H9 (cell line): ENCODE data around the gene ZNRF3. TPM values are rescaled to one million over a fixed set of nuclear protein-coding genes. Genes with fewer than 3 reads are reported as not detected.

Source experiments
- DNase-seq: peaks from one replicate; pipeline ENCODE4 v3.0.0-alpha.2; 2017
- H2AFZ ChIP-seq: one replicate; pipeline ENCODE4 v1.6.1; 2013; ENCODE audit warnings: mild to moderate bottlenecking, low read length, control low read depth, moderate library complexity
- H2AK5ac ChIP-seq: 2 replicates; pipeline ENCODE4 v1.6.1; 2013; ENCODE audit warnings: low read length, control low read depth, mixed read lengths; ENCODE audit not compliant: insufficient read length
- H2BK120ac ChIP-seq: one replicate; pipeline ENCODE4 v1.6.1; 2013; ENCODE audit warnings: low read depth, mild to moderate bottlenecking, low read length, control low read depth, inconsistent platforms; ENCODE audit not compliant: poor library complexity, severe bottlenecking
- H2BK12ac ChIP-seq: 2 replicates; pipeline ENCODE4 v1.6.1; 2013; ENCODE audit warnings: low read length, control low read depth, mixed read lengths, low read depth; ENCODE audit not compliant: insufficient read length
- H2BK15ac ChIP-seq: 2 replicates; pipeline ENCODE4 v1.6.1; 2013; ENCODE audit warnings: low read depth, low read length, control low read depth
- H2BK20ac ChIP-seq: one replicate; pipeline ENCODE4 v1.6.1; 2013; ENCODE audit warnings: low read depth, mild to moderate bottlenecking, low read length, control low read depth, inconsistent platforms; ENCODE audit not compliant: poor library complexity, severe bottlenecking
- H2BK5ac ChIP-seq: 2 replicates; pipeline ENCODE4 v1.6.1; 2013; ENCODE audit warnings: low read length, control low read depth, mixed read lengths; ENCODE audit not compliant: insufficient read length
- H3K14ac ChIP-seq: 2 replicates; pipeline ENCODE4 v1.6.1; 2013; ENCODE audit warnings: low read length, control low read depth; ENCODE audit not compliant: insufficient read depth
- H3K18ac ChIP-seq: 2 replicates; pipeline ENCODE4 v1.6.1; 2013; ENCODE audit warnings: low read depth, mild to moderate bottlenecking, mixed read lengths, low read length, control low read depth; ENCODE audit not compliant: insufficient read length
- H3K23ac ChIP-seq: 2 replicates; pipeline ENCODE4 v1.6.1; 2013; ENCODE audit warnings: low read length, control low read depth, mixed read lengths, low read depth; ENCODE audit not compliant: insufficient read length
- H3K23me2 ChIP-seq: 2 replicates; pipeline ENCODE4 v1.6.1; 2013; ENCODE audit warnings: low read depth, mild to moderate bottlenecking, mixed read lengths, low read length, control low read depth; ENCODE audit not compliant: insufficient read length, poor library complexity, severe bottlenecking
- H3K27ac ChIP-seq: 2 replicates; pipeline ENCODE4 v1.5.1; 2013; ENCODE audit warnings: low read length, control low read depth, mixed read lengths, low read depth; ENCODE audit not compliant: insufficient read length
- H3K27me3 ChIP-seq: 2 replicates; pipeline ENCODE4 v1.6.1; 2013; ENCODE audit warnings: low read length, control low read depth, inconsistent platforms; ENCODE audit not compliant: insufficient read depth
- H3K4ac ChIP-seq: 2 replicates; pipeline ENCODE4 v1.6.1; 2013; ENCODE audit warnings: low read depth, mild to moderate bottlenecking, control low read depth, inconsistent platforms, low read length, moderate library complexity
- H3K4me1 ChIP-seq: 2 replicates; pipeline ENCODE4 v1.6.1; 2013; ENCODE audit warnings: low read length, control low read depth, inconsistent platforms; ENCODE audit not compliant: insufficient read depth
- H3K4me2 ChIP-seq: 2 replicates; pipeline ENCODE4 v1.6.1; 2013; ENCODE audit warnings: low read length, control low read depth, mixed read lengths; ENCODE audit not compliant: insufficient read length, insufficient read depth
- H3K56ac ChIP-seq: 2 replicates; pipeline ENCODE4 v1.6.1; 2013; ENCODE audit warnings: low read depth, mild to moderate bottlenecking, mixed read lengths, low read length, control low read depth; ENCODE audit not compliant: insufficient read length
- H3K79me1 ChIP-seq: 2 replicates; pipeline ENCODE4 v1.6.1; 2013; ENCODE audit warnings: low read depth, mild to moderate bottlenecking, moderate library complexity, low read length, control low read depth, inconsistent platforms; ENCODE audit not compliant: insufficient read depth, poor library complexity, severe bottlenecking
- H3K79me2 ChIP-seq: 2 replicates; pipeline ENCODE4 v1.6.1; 2013; ENCODE audit warnings: low read length, control low read depth, inconsistent platforms; ENCODE audit not compliant: insufficient read depth
- H3K9ac ChIP-seq: 2 replicates; pipeline ENCODE4 v1.6.1; 2013; ENCODE audit warnings: low read length, control low read depth, mixed read lengths; ENCODE audit not compliant: insufficient read length; ENCODE audit errors: extremely low read depth
- H3K9me3 ChIP-seq: one replicate; pipeline ENCODE4 v1.6.1; 2013; ENCODE audit warnings: low read depth, low read length, inconsistent platforms; ENCODE audit not compliant: control insufficient read depth
- H3T11ph ChIP-seq: one replicate; pipeline ENCODE4 v1.6.1; 2013; ENCODE audit warnings: mild to moderate bottlenecking, low read length, control low read depth, inconsistent platforms
- H4K20me1 ChIP-seq: one replicate; pipeline ENCODE4 v1.6.1; 2013; ENCODE audit not compliant: control insufficient read depth, insufficient read length, insufficient read depth
- H4K5ac ChIP-seq: 2 replicates; pipeline ENCODE4 v1.6.1; 2013; ENCODE audit warnings: low read depth, mild to moderate bottlenecking, mixed read lengths, low read length, control low read depth; ENCODE audit not compliant: insufficient read length
- H4K8ac ChIP-seq: replicated peaks from 2 replicates; pipeline ENCODE4 v1.6.1; 2013; ENCODE audit warnings: low read length, control low read depth, mixed read lengths, low read depth; ENCODE audit not compliant: insufficient read length
- H4K91ac ChIP-seq: 2 replicates; pipeline ENCODE4 v1.6.1; 2013; ENCODE audit warnings: low read depth, mild to moderate bottlenecking, moderate library complexity, mixed read lengths, low read length, control low read depth; ENCODE audit not compliant: insufficient read length
- H3K27ac Mint-ChIP-seq, 3 experiments: 2 replicates in 2 of 3; 3 replicates in 1 of 3; pipeline ENCODE4 v1.8.0; 2020 to 2021; ENCODE audit warnings: mixed read lengths in 3 of 3, mild to moderate bottlenecking in 1 of 3, moderate library complexity in 1 of 3
- H3K27me3 Mint-ChIP-seq: 2 replicates; pipeline ENCODE4 v1.8.0; 2021; ENCODE audit warnings: low read depth, mild to moderate bottlenecking, moderate library complexity, mixed read lengths
- H3K36me3 Mint-ChIP-seq, 3 experiments: 2 replicates in 2 of 3; 3 replicates in 1 of 3; pipeline ENCODE4 v1.8.0; 2020 to 2021; ENCODE audit warnings: low read depth in 3 of 3, mixed read lengths in 3 of 3; ENCODE audit not compliant: insufficient read depth in 1 of 3
- H3K4me1 Mint-ChIP-seq, 2 experiments: 2 replicates each; pipeline ENCODE4 v1.8.0; 2020; ENCODE audit warnings: mixed read lengths in 2 of 2
- H3K4me3 Mint-ChIP-seq, 2 experiments: 2 replicates in 1 of 2; 3 replicates in 1 of 2; pipeline ENCODE4 v1.8.0; 2020 to 2021; ENCODE audit warnings: mild to moderate bottlenecking in 2 of 2, mixed read lengths in 2 of 2, moderate library complexity in 1 of 2
- H3K9me3 Mint-ChIP-seq, 2 experiments: 2 replicates in 1 of 2; 3 replicates in 1 of 2; pipeline ENCODE4 v1.8.0; 2020; ENCODE audit warnings: mild to moderate bottlenecking in 2 of 2, mixed read lengths in 2 of 2, moderate library complexity in 1 of 2
- WGBS: extraction: QIAGEN DNeasy Blood & Tissue Kit; methylation state at CpG from one replicate; pipeline ENCODE4 v1.1.7; 2013; ENCODE audit warnings: missing lambda C conversion rate, low lambda C conversion rate, mixed read lengths; ENCODE audit not compliant: insufficient read length; ENCODE audit errors: extremely low coverage; 5-methylcytosine and 5-hydroxymethylcytosine counted together
- total RNA-seq: library from RNA; stranded (reverse); gene quantifications from 2 replicates; pipeline ENCODE4 v1.2.1, GENCODE V29; 2021
- TF ChIP-seq, protein P1 (sequence below): fragments of 200-600 bp; sonication (generic); conservative IDR thresholded peaks from 3 replicates; pipeline ENCODE4 v1.8.0; 2021; ENCODE audit warnings: antibody characterized with exemption, mild to moderate bottlenecking

ZNRF3 gene
- total RNA-seq, 1 experiment from 2014 or later: 20.6 TPM

DNA sequence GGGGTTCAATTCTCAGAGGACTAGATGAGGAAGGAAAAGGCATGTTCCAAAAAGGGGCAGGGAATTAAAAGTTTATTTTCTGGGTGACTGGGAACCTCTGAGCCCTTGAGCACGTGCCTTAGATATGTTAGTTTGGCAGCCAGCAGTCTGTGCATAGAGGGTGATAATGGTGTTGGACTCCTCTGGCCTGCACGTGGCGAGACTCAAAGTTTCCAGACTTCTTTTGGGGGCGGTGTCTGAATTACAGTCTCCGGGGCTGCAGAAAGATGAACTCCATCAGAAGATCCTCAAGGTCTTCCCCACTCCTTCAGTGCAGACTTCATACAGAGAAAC, 861 bp upstream of the ZNRF3 start:
- peak overlapping the region; percentile 78 for H3K4me2 ChIP-seq
- H3K4me3 Mint-ChIP-seq: peak overlapping the region; percentile 76 to 85
- DNase-seq: no peak

More for the DNA sequence above, 861 bp upstream of the ZNRF3 start:
- Histone ChIP-seq H3K4me1 (peaks cover 10% of the 10 kb centered on the region), H3K9me3 (no peaks in the 10 kb centered on the region), H2AK5ac (no peak overlapping the region), H2BK120ac (no peak overlapping the region), H3K23me2 (peaks cover 17% of the 10 kb centered on the region), H4K20me1 (no peaks in the 10 kb centered on the region), H3K79me2 (peaks cover 20% of the 10 kb centered on the region; the same call in 1 of the 2 replicates), H4K8ac (no peak overlapping the region), H3K27ac (no peak overlapping the region), H3K14ac (peak overlapping the region; percentile 89; the same call in 1 of the 2 replicates), H3K23ac (no peak overlapping the region), H3T11ph (no peak overlapping the region), H3K56ac (no peak overlapping the region), H3K27me3 (no peaks in the 10 kb centered on the region), H2AFZ (no peak overlapping the region), H2BK5ac (no peak overlapping the region), H4K91ac (no peak overlapping the region), H4K5ac (no peak overlapping the region), H3K18ac (peak overlapping the region; percentile 88), H2BK12ac (no peak overlapping the region), H2BK15ac (no peak overlapping the region), H2BK20ac (no peak overlapping the region), H3K4ac (no peak overlapping the region; the same call in 1 of the 2 replicates), H3K79me1 (peaks cover 6% of the 10 kb centered on the region), H3K9ac (peak overlapping the region; percentile 62)
- no CpG with 5 or more reads among the region's 5 CpGs for WGBS
- Mint-ChIP-seq H3K4me1 (peaks cover 35 to 37% of the 10 kb centered on the region in 2 experiments), H3K9me3 (peaks cover 0 to 2% of the 10 kb centered on the region in 2 experiments; a peak in 3 of 5 replicates), H3K27ac (peak overlapping the region in 2 of 3 experiments; percentile 94 to 96; a peak in 6 of 7 replicates), H3K36me3 (no peaks in the 10 kb centered on the region), H3K27me3 (peaks cover 10% of the 10 kb centered on the region)
- TF ChIP-seq, protein P1, sequence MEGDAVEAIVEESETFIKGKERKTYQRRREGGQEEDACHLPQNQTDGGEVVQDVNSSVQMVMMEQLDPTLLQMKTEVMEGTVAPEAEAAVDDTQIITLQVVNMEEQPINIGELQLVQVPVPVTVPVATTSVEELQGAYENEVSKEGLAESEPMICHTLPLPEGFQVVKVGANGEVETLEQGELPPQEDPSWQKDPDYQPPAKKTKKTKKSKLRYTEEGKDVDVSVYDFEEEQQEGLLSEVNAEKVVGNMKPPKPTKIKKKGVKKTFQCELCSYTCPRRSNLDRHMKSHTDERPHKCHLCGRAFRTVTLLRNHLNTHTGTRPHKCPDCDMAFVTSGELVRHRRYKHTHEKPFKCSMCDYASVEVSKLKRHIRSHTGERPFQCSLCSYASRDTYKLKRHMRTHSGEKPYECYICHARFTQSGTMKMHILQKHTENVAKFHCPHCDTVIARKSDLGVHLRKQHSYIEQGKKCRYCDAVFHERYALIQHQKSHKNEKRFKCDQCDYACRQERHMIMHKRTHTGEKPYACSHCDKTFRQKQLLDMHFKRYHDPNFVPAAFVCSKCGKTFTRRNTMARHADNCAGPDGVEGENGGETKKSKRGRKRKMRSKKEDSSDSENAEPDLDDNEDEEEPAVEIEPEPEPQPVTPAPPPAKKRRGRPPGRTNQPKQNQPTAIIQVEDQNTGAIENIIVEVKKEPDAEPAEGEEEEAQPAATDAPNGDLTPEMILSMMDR: no peak
